Activated naive CD8-positive, alpha-beta T cell treated with anti-CD3 and anti-CD28 coated beads, Interleukin-2, amount 10 ng/mL, durations not matched to agents 7 days and 5 days (primary cell): ENCODE measurements around the gene PRKCD. TPM values are rescaled to one million over a fixed set of nuclear protein-coding genes. Genes with fewer than 3 reads are reported as not detected.

Experiments used
- ATAC-seq: fragments of 150-1000 bp; cut with Tn5 transposase; one replicate; pipeline ENCODE4 v1.10.0; 2021; ENCODE audit warnings: low read depth, moderate library complexity
- POLR2A ChIA-PET: fragments of 350-600 bp; sonication (Branson Sonifier 250); formaldehyde crosslinking; loops from one replicate; lab custom pipeline; 2021; ENCODE audit warnings: antibody characterized with exemption; lab: Charles Lee
- DNase-seq: peaks from one replicate; pipeline ENCODE4 v3.0.0; 2021
- H3K27ac Mint-ChIP-seq: one replicate; pipeline ENCODE4 v1.8.0; 2022; ENCODE audit warnings: mild to moderate bottlenecking, mixed read lengths
- H3K27me3 Mint-ChIP-seq: one replicate; pipeline ENCODE4 v1.8.0; 2022; ENCODE audit warnings: mild to moderate bottlenecking, moderate library complexity, mixed read lengths
- H3K36me3 Mint-ChIP-seq: one replicate; pipeline ENCODE4 v1.8.0; 2021; ENCODE audit warnings: mild to moderate bottlenecking, mixed read lengths
- H3K4me1 Mint-ChIP-seq: one replicate; pipeline ENCODE4 v1.8.0; 2021; ENCODE audit warnings: mixed read lengths
- H3K4me3 Mint-ChIP-seq: one replicate; pipeline ENCODE4 v1.8.0; 2022; ENCODE audit warnings: mild to moderate bottlenecking, moderate library complexity, mixed read lengths
- H3K9me3 Mint-ChIP-seq: one replicate; pipeline ENCODE4 v1.8.0; 2021; ENCODE audit warnings: mixed read lengths
- total RNA-seq, 2 experiments: library from RNA; stranded (reverse); gene quantifications; one replicate each; pipeline ENCODE4 v1.2.3, GENCODE V29; 2021

The PRKCD gene
- total RNA-seq, 2 experiments from 2014 or later, result 20.5 TPM

GRCh38 chr3:53129344-53129743 is 31.7 kb upstream of the PRKCD start:
- peak overlapping the region; percentile 88 for H3K4me3 Mint-ChIP-seq
- DNase-seq, result no peak
- no peaks in the 10 kb centered on the region for H3K9me3 Mint-ChIP-seq
- POLR2A ChIA-PET, result interaction anchor here (1.3 to 2.0 kb wide), 3 partner anchors 14 to 34 kb away, joined by 3 to 6 read pairs (median 5); partner anchors contain the start of gene PRKCD
- peaks cover 22% of the 10 kb centered on the region for H3K4me1 Mint-ChIP-seq
- ATAC-seq, result no peak
- H3K36me3 Mint-ChIP-seq, result peaks cover 7% of the 10 kb centered on the region
- H3K27ac Mint-ChIP-seq, result peak overlapping the region; percentile 91
- H3K27me3 Mint-ChIP-seq, result no peaks in the 10 kb centered on the region

GRCh38 chr3:53130179-53131061 is 30.6 kb upstream of the PRKCD start, which contains the start of gene RFT1:
Gene RFT1 (minus strand): TSS chr3:53130435. CDS start chr3:53130400, 35 bp downstream.
- Mint-ChIP-seq H3K4me3 (peak within 1 kb of the TSS; percentile 88), H3K27me3 (no peaks in the 10 kb centered on the region), H3K9me3 (no peaks in the 10 kb centered on the region), H3K27ac (peak within 1 kb of the TSS; percentile 91), H3K4me1 (peaks cover 22% of the 10 kb centered on the region), H3K36me3 (no peaks in the 10 kb centered on the region)
- POLR2A ChIA-PET, result interaction anchor here (0.6 to 2.0 kb wide), 4 partner anchors 26 to 65 kb away, joined by 3 to 5 read pairs (median 4); no protein-coding TSS in a partner anchor
- peak; percentile 97 for DNase-seq
- ATAC-seq, result peak; percentile 92

DNA sequence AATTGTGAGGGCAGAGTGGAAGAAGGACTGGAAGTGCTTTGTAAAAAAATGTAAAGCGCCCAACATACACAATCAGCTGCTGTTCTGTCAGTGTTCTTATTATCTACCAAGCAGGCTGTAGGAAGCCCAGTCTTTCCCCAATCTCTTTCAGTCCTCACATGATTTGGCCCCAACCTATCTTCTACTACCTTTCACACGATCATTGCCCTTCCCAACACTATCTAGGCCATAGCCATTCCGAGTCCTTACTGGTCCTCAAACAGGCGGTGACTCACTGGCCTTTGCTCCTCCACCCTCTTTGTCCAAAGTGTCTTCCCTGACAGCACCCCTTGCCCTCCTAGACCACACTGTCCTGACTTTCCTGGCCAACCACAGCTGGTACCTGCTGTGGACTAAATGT is 29.9 kb upstream of the PRKCD start:
- Mint-ChIP-seq H3K27me3 (no peaks in the 10 kb centered on the region), H3K9me3 (no peaks in the 10 kb centered on the region), H3K4me1 (peaks cover 22% of the 10 kb centered on the region), H3K36me3 (no peaks in the 10 kb centered on the region), H3K4me3 (peak overlapping the region; percentile 88), H3K27ac (peak overlapping the region; percentile 91)
- POLR2A ChIA-PET, result interaction anchor here (0.6 to 2.0 kb wide), 3 partner anchors 28 to 64 kb away, joined by 4 to 5 read pairs (median 4); no protein-coding TSS in a partner anchor
- no peak for DNase-seq
- ATAC-seq, result no peak

GRCh38 chr3:53132347-53132746 is 28.7 kb upstream of the PRKCD start:
- Mint-ChIP-seq H3K4me3 (no peak overlapping the region), H3K9me3 (no peaks in the 10 kb centered on the region), H3K27ac (no peak overlapping the region), H3K4me1 (peaks cover 22% of the 10 kb centered on the region), H3K27me3 (no peaks in the 10 kb centered on the region), H3K36me3 (no peaks in the 10 kb centered on the region)
- ATAC-seq (no peak), DNase-seq (no peak)
- POLR2A ChIA-PET, result interaction anchor here (1.8 kb wide), 1 partner anchor 28 kb away, joined by 4 read pairs; the partner anchor contains the start of gene PRKCD

DNA sequence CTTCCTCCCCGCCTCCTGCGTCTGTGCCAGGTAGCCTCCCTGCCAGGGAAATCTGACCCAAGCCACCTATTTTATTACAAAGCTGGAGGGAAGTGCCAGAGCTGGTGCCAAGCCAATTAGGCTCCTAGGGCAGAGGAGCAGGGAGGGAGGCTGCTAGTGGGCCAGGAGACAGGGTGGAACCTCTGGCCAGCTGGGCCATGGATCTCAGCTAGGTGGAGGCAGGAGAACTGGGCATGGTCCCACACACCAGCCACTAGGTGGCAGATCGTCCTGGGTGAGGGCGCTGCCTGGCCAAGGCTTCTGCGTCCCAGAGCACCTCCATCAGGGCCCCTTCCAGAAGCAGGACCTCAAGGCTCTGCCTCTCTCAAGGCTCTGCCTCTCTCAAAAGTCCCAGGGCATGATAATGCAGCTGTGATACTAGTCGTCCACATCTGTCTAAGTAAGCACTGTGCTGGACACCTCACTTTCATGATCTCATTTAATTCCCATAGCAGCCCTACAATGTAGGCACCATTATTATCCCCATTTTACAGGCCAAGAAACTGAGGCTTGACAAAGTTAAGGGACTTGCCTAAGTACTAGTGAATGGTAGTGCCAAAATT is 26.3 kb upstream of the PRKCD start:
- no peak overlapping the region for H3K4me3 Mint-ChIP-seq
- no peaks in the 10 kb centered on the region for H3K36me3 Mint-ChIP-seq
- H3K27ac Mint-ChIP-seq, result no peak overlapping the region
- no peaks in the 10 kb centered on the region for H3K27me3 Mint-ChIP-seq
- ATAC-seq, result peak; percentile 61
- peaks cover 9% of the 10 kb centered on the region for H3K4me1 Mint-ChIP-seq
- POLR2A ChIA-PET, result interaction anchor here (2.4 kb wide), 1 partner anchor 61 kb away, joined by 8 read pairs; no protein-coding TSS in a partner anchor
- H3K9me3 Mint-ChIP-seq, result no peaks in the 10 kb centered on the region
- DNase-seq, result peak; percentile 68

GRCh38 chr3:53137221-53137620 is 23.8 kb upstream of the PRKCD start:
- peak overlapping the region; percentile 13 for H3K27ac Mint-ChIP-seq
- no peak overlapping the region for H3K4me3 Mint-ChIP-seq
- H3K36me3 Mint-ChIP-seq, result no peaks in the 10 kb centered on the region
- peaks cover 6% of the 10 kb centered on the region for H3K4me1 Mint-ChIP-seq
- ATAC-seq, result no peak
- DNase-seq, result no peak
- H3K27me3 Mint-ChIP-seq, result no peaks in the 10 kb centered on the region
- no peaks in the 10 kb centered on the region for H3K9me3 Mint-ChIP-seq
- POLR2A ChIA-PET, result no interaction called here

DNA sequence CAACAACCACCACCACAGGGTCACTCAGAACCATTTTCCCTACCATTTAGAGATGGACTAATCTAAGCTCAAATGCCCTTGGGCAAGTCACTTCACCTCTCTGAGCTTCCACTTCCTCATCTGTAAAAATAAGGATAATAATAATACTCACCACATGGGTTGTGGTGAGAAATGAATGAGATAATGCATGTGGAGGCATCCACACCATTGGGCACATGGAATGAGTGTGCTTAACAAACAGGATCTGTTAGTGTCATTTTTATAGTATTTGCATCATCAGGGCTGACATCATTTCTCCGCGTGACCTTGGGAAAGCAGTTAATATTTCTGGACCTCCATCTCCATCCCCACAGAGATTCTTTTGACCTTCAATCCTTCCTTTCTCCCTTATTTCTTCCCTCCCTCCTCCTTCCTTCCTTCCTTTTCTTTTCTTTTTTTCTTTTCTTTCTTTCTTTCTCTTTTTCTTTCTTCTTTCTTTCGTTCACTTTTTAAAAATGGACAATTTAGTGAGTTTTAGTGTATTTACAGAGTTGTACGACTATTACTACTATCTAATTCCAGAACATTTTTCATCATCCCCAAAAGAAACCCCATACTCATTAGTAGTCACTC is 23.1 kb upstream of the PRKCD start:
- POLR2A ChIA-PET, result no interaction called here
- H3K27me3 Mint-ChIP-seq, result no peaks in the 10 kb centered on the region
- H3K36me3 Mint-ChIP-seq, result no peaks in the 10 kb centered on the region
- no peak overlapping the region for H3K27ac Mint-ChIP-seq
- H3K4me3 Mint-ChIP-seq, result no peak overlapping the region
- ATAC-seq, result no peak
- peaks cover 6% of the 10 kb centered on the region for H3K4me1 Mint-ChIP-seq
- H3K9me3 Mint-ChIP-seq, result no peaks in the 10 kb centered on the region
- no peak for DNase-seq

DNA sequence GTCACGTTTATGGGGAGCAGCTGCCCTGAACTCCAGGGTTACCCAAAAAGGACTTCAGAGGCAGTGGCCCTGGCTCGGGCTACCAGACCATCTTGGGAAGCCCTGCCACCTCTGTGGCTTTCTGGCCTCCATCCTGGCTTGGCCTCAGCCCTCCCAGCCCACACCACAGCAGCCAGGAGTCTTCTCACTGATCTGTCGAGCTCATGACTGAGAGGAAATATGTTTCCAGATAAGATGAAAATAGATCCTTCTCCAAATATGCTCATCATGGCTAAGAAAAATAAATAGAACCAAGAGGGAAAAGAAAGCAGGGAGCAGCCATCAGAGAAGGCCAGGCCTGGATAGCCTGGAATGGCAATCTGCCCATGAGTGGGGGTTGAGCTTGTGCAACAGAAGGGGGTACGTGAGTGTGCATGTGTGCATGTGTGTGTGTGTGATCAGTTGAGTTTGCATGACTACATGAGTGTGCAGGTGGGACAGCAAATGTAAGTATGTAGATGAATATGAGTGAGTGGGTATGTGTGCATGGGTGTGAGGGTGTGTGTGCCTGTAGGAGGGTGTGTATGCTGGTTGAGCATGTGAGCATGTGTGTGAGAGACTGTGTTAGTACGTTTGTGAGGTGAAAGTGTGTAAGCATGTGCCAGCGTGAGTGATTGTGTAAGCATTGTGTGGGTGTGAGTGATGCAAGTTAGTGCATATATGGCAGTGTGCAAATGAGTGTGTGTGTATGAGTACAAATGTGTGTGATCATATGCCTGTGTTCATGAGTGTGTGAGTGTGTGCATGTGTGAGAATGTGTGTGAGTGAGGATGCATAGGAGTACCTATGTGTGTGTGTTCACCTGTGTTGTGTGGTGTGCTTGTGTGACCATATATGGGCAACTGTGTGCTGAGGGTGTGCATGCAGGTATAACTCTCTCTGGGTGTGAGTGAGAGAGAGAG is 20.8 kb upstream of the PRKCD start:
- ATAC-seq (no peak), DNase-seq (no peak)
- no peaks in the 10 kb centered on the region for H3K9me3 Mint-ChIP-seq
- peaks cover 6% of the 10 kb centered on the region for H3K4me1 Mint-ChIP-seq
- no peak overlapping the region for H3K4me3 Mint-ChIP-seq
- H3K27ac Mint-ChIP-seq, result no peak overlapping the region
- H3K36me3 Mint-ChIP-seq, result no peaks in the 10 kb centered on the region
- H3K27me3 Mint-ChIP-seq, result no peaks in the 10 kb centered on the region
- POLR2A ChIA-PET, result no interaction called here

- DNase-seq, result no peak
- Mint-ChIP-seq H3K4me1 (peaks cover 6% of the 10 kb centered on the region), H3K27ac (no peak overlapping the region), H3K27me3 (no peaks in the 10 kb centered on the region), H3K36me3 (no peaks in the 10 kb centered on the region), H3K4me3 (no peak overlapping the region), H3K9me3 (no peaks in the 10 kb centered on the region)
- POLR2A ChIA-PET, result no interaction called here
- ATAC-seq, result peak; percentile 15
Measured at GRCh38 chr3:53140847-53141845, 19.9 kb upstream of the PRKCD start.

GRCh38 chr3:53142986-53143385 is 18.0 kb upstream of the PRKCD start:
- Mint-ChIP-seq H3K9me3 (no peaks in the 10 kb centered on the region), H3K4me1 (peaks cover 6% of the 10 kb centered on the region), H3K27me3 (no peaks in the 10 kb centered on the region), H3K36me3 (no peaks in the 10 kb centered on the region), H3K4me3 (no peak overlapping the region), H3K27ac (no peak overlapping the region)
- POLR2A ChIA-PET, result no interaction called here
- ATAC-seq (no peak), DNase-seq (no peak)

DNA sequence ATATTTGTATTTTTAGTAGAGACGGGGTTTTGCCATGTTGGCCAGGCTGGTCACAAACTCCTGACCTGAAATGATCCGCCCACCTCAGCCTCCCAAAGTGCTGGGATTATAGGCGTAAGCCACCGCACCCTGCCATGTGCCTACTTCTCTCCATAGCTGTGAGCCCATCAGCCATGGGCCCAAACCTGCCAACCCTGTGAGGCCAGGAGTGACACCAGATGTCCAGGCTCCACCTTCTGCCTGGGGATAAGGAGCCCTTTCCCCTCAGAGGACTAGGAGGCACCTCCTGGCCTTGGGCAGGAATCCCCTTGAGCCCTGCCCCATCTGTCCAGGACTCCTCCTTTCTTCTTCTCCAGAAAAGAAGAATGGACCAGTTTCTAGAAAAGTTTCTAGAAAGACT is 16.6 kb upstream of the PRKCD start:
- Mint-ChIP-seq H3K27me3 (no peaks in the 10 kb centered on the region), H3K9me3 (no peaks in the 10 kb centered on the region), H3K4me1 (peaks cover 6% of the 10 kb centered on the region), H3K27ac (no peak overlapping the region), H3K36me3 (no peaks in the 10 kb centered on the region), H3K4me3 (no peak overlapping the region)
- POLR2A ChIA-PET, result no interaction called here
- DNase-seq (no peak), ATAC-seq (no peak)
